IMR-90 (cell line): Measurements from ENCODE around the gene SRSF4. TPM values are rescaled to one million over a fixed set of nuclear protein-coding genes. Genes with fewer than 3 reads are reported as not detected.

Source experiments
- ATAC-seq: fragments of 200-7000 bp; cut with Tn5 transposase; 2 replicates; pipeline ENCODE4 v1.9.1; 2020; ENCODE audit warnings: low read depth, mild to moderate bottlenecking, moderate library complexity
- BruUV-seq: library from RNA; stranded (reverse); fragments of 400-500 nt; replicated peaks from 2 replicates; lab custom pipeline; 2021; lab: Mats Ljungman, UMichigan
- CTCF ChIA-PET: fragments of 300-600 bp; formaldehyde crosslinking; extraction: SDS; loops from one replicate; lab custom pipeline; 2021; ENCODE audit warnings: antibody characterized with exemption; lab: Yijun Ruan, JAX
- POLR2A ChIA-PET: fragments of 300-600 bp; sonication (Branson Sonifier 250); formaldehyde crosslinking; loops from one replicate; lab custom pipeline; 2022; ENCODE audit warnings: antibody characterized with exemption; ENCODE audit not compliant: unreplicated experiment; lab: Charles Lee
- DNase-seq: peaks from one replicate; pipeline ENCODE4 v3.0.0; 2013
- H2AFZ ChIP-seq: replicated peaks from 2 replicates; pipeline ENCODE3; 2013; ENCODE audit warnings: low read length, mild to moderate bottlenecking; ENCODE audit not compliant: poor library complexity
- H2AK5ac ChIP-seq: 2 replicates; pipeline ENCODE4 v1.6.1; 2013; ENCODE audit warnings: low read depth, low read length, inconsistent platforms
- H2AK9ac ChIP-seq: replicated peaks from 2 replicates; pipeline ENCODE3; 2013; ENCODE audit warnings: mild to moderate bottlenecking, low read depth, low read length, moderate library complexity; ENCODE audit not compliant: poor library complexity
- H2BK120ac ChIP-seq: 2 replicates; pipeline ENCODE4 v1.6.1; 2013; ENCODE audit warnings: low read depth, low read length, inconsistent platforms
- H2BK15ac ChIP-seq: 3 replicates; pipeline ENCODE4 v1.6.1; 2013; ENCODE audit warnings: low read depth, low read length, inconsistent platforms
- H2BK20ac ChIP-seq: 2 replicates; pipeline ENCODE4 v1.6.1; 2013; ENCODE audit warnings: low read depth, mild to moderate bottlenecking, inconsistent platforms, low read length, moderate library complexity
- H2BK5ac ChIP-seq: 2 replicates; pipeline ENCODE4 v1.6.1; 2013; ENCODE audit warnings: mild to moderate bottlenecking, low read depth, low read length, inconsistent platforms; ENCODE audit not compliant: poor library complexity, severe bottlenecking
- H3K14ac ChIP-seq: replicated peaks from 2 replicates; pipeline ENCODE4 v1.6.1; 2013; ENCODE audit warnings: low read depth, low read length, inconsistent platforms
- H3K18ac ChIP-seq: 2 replicates; pipeline ENCODE4 v1.6.1; 2013; ENCODE audit warnings: low read depth, low read length, control low read depth
- H3K23ac ChIP-seq: 2 replicates; pipeline ENCODE4 v1.6.1; 2013; ENCODE audit warnings: low read depth, low read length, inconsistent platforms
- H3K27ac ChIP-seq: 2 replicates; pipeline ENCODE4 v1.5.1; 2013; ENCODE audit warnings: mild to moderate bottlenecking, control low read depth, low read length; ENCODE audit not compliant: insufficient read depth
- H3K27me3 ChIP-seq: 2 replicates; pipeline ENCODE4 v1.6.1; 2013; ENCODE audit warnings: low read length; ENCODE audit not compliant: control insufficient read depth, insufficient read depth
- H3K36me3 ChIP-seq: 2 replicates; pipeline ENCODE4 v1.6.1; 2013; ENCODE audit warnings: low read length, mixed read lengths; ENCODE audit not compliant: control insufficient read depth, insufficient read depth
- H3K4ac ChIP-seq: 2 replicates; pipeline ENCODE4 v1.6.1; 2013; ENCODE audit warnings: low read depth, low read length, inconsistent platforms
- H3K4me1 ChIP-seq: 2 replicates; pipeline ENCODE4 v1.6.1; 2013; ENCODE audit warnings: low read length, mixed read lengths; ENCODE audit not compliant: control insufficient read depth, insufficient read depth
- H3K4me2 ChIP-seq: 2 replicates; pipeline ENCODE4 v1.6.1; 2013; ENCODE audit warnings: low read depth, mild to moderate bottlenecking, control low read depth, low read length, moderate library complexity
- H3K4me3 ChIP-seq: 2 replicates; pipeline ENCODE4 v1.5.1; 2013; ENCODE audit warnings: low read depth, mild to moderate bottlenecking, control low read depth, low read length, moderate library complexity; ENCODE audit not compliant: insufficient read depth
- H3K56ac ChIP-seq: 2 replicates; pipeline ENCODE4 v1.6.1; 2013; ENCODE audit warnings: low read length, inconsistent platforms; ENCODE audit not compliant: insufficient read depth; ENCODE audit errors: extremely low read depth
- H3K79me1 ChIP-seq, 2 experiments: 2 replicates each; pipeline ENCODE4 v1.6.1; 2013; ENCODE audit warnings: low read length in 2 of 2, inconsistent platforms in 1 of 2, low read depth in 1 of 2
- H3K9ac ChIP-seq: 2 replicates; pipeline ENCODE4 v1.6.1; 2013; ENCODE audit warnings: low read depth, low read length, control low read depth
- H3K9me1 ChIP-seq: 2 replicates; pipeline ENCODE4 v1.6.1; 2013; ENCODE audit warnings: low read length, inconsistent platforms; ENCODE audit not compliant: insufficient read depth
- H3K9me3 ChIP-seq: 2 replicates; pipeline ENCODE4 v1.6.1; 2013; ENCODE audit warnings: low read length; ENCODE audit not compliant: control insufficient read depth, insufficient read depth
- H4K20me1 ChIP-seq: 2 replicates; pipeline ENCODE4 v1.6.1; 2013; ENCODE audit warnings: low read length, inconsistent platforms; ENCODE audit not compliant: insufficient read depth
- H4K5ac ChIP-seq: 2 replicates; pipeline ENCODE4 v1.6.1; 2013; ENCODE audit warnings: mild to moderate bottlenecking, low read depth, low read length, control low read depth
- H4K8ac ChIP-seq, 2 experiments: 2 replicates each; pipeline ENCODE4 v1.6.1; 2013; ENCODE audit warnings: low read depth in 2 of 2, low read length in 2 of 2, control low read depth in 1 of 2, inconsistent platforms in 1 of 2
- H4K91ac ChIP-seq: 2 replicates; pipeline ENCODE4 v1.6.1; 2013; ENCODE audit warnings: low read depth, low read length, inconsistent platforms; ENCODE audit not compliant: insufficient read depth
- BHLHE40 ChIP-seq: fragments of 150-350 bp; IDR thresholded peaks from 2 replicates; pipeline ENCODE4 v1.6.1; 2016; ENCODE audit warnings: mild to moderate bottlenecking, low read depth, low read length
- CTCF ChIP-seq: conservative IDR thresholded peaks from 2 replicates; pipeline ENCODE4 v1.5.1; 2012; ENCODE audit warnings: mild to moderate bottlenecking, low read depth, low read length, improper control_type of control experiment
- MXI1 ChIP-seq: IDR thresholded peaks from 2 replicates; pipeline ENCODE4 v1.6.1; 2012; ENCODE audit warnings: low read depth, mild to moderate bottlenecking, low read length, moderate library complexity, borderline replicate concordance
- NFE2L2 ChIP-seq: fragments of 150-350 bp; IDR thresholded peaks from 2 replicates; pipeline ENCODE4 v1.6.1; 2016; ENCODE audit warnings: low read depth, mild to moderate bottlenecking, low read length
- POLR2A ChIP-seq: IDR thresholded peaks from 2 replicates; pipeline ENCODE4 v1.6.1; 2012; ENCODE audit warnings: mild to moderate bottlenecking, low read depth, low read length
- RCOR1 ChIP-seq: IDR thresholded peaks from 2 replicates; pipeline ENCODE4 v1.6.1; 2012; ENCODE audit warnings: mild to moderate bottlenecking, low read length, improper control_type of control experiment; ENCODE audit not compliant: insufficient replicate concordance
- whole genome bisulfite sequencing, 2 experiments: methylation state at CpG; one replicate each; pipeline versions ENCODE4 v1.1.5 to v1.1.7; 2013; ENCODE audit warnings: missing lambda C conversion rate in 2 of 2; ENCODE audit not compliant: insufficient read length in 1 of 2; ENCODE audit errors: extremely low coverage in 2 of 2; 5-methylcytosine and 5-hydroxymethylcytosine counted together
- dilution Hi-C: fragments of 300-500 bp; cut with HindIII; formaldehyde crosslinking; loops from one replicate; pipeline ENCODE4 v1.14.3; 2018; ENCODE audit warnings: low sequenced_read_pairs; ENCODE audit not compliant: unreplicated experiment
- in situ Hi-C: fragments of 300-500 bp; cut with MboI; formaldehyde crosslinking; loops from 3 replicates; pipeline ENCODE4 v1.14.3; 2019; ENCODE audit warnings: low sequenced_read_pairs, inconsistent platforms, mixed read lengths
- intact Hi-C: fragments of 100-400 bp; cut with micrococcal nuclease; formaldehyde crosslinking; loops from 2 replicates; pipeline ENCODE4 v1.10.0; 2022
- polyA plus RNA-seq, 3 experiments: library from polyadenylated mRNA; depleted of rRNA; stranded (reverse); fragments of >200 nt; gene quantifications; 2 replicates each; pipeline ENCODE4 v1.2.3, GENCODE V29; 2012; ENCODE audit warnings: low replicate concordance in 1 of 3
- total RNA-seq: library from RNA; depleted of rRNA; stranded (reverse); fragments of >200 nt; gene quantifications from 2 replicates; pipeline ENCODE4 v1.2.3, GENCODE V29; 2012

SRSF4 gene
- total and polyA plus RNA-seq, 2 of the 4 experiments (the other 2 are of a cell fraction): 20.8 to 48.5 TPM

GRCh38 chr1:29122682-29123052, 59.0 kb downstream of the SRSF4 start:
- Histone ChIP-seq H2BK15ac (no peak overlapping the region), H3K4ac (peak overlapping the region; percentile 87), H2AFZ (peak overlapping the region; percentile 88), H2BK20ac (no peak overlapping the region), H2AK9ac (peak overlapping the region; percentile 99), H3K9me3 (no peaks in the 10 kb centered on the region), H3K14ac (peak overlapping the region; percentile 72; the same call in 1 of the 2 replicates), H2AK5ac (peak overlapping the region; percentile 59; the same call in 1 of the 2 replicates), H2BK5ac (peak overlapping the region; percentile 61), H3K27ac (peak overlapping the region; percentile 81), H3K79me1 (peaks cover 0 to 13% of the 10 kb centered on the region in 2 experiments; a peak in 1 of 4 replicates), H4K5ac (peak overlapping the region; percentile 73), H3K56ac (peak overlapping the region; percentile 52; the same call in 1 of the 2 replicates), H4K20me1 (no peaks in the 10 kb centered on the region; the same call in 1 of the 2 replicates), H3K9ac (peak overlapping the region; percentile 67), H3K4me2 (peak overlapping the region; percentile 69), H3K23ac (peak overlapping the region; percentile 60), H4K8ac (peak overlapping the region; percentile 63 to 84; a peak in 3 of 4 replicates), H3K4me1 (peaks cover 17% of the 10 kb centered on the region), H3K9me1 (no peaks in the 10 kb centered on the region; the same call in 1 of the 2 replicates), H3K4me3 (peak overlapping the region; percentile 54), H2BK120ac (peak overlapping the region; percentile 52), H3K36me3 (no peaks in the 10 kb centered on the region), H3K27me3 (no peaks in the 10 kb centered on the region), H3K18ac (peak overlapping the region; percentile 45; the same call in 1 of the 2 replicates), H4K91ac (peak overlapping the region; percentile 74)
- CTCF ChIA-PET: no interaction called here
- dilution Hi-C loops: no loop called here
- POLR2A ChIA-PET: no interaction called here
- in situ Hi-C loops: no loop called here
- no TSS peak for BruUV-seq
- ATAC-seq (peak; percentile 40), DNase-seq (peak; percentile 67)
- intact Hi-C loops: loop anchor here (2.0 to 5.0 kb wide), 2 partner anchors 58 to 240 kb away; partner anchors contain the start of gene SRSF4
- WGBS, 2 experiments: 10% methylated on average over 23 of the region's 34 CpGs; no CpG with 5 or more reads in 1 of the 2 experiments
- TF ChIP-seq RCOR1 (no peak), POLR2A (peak; percentile 54; the same call in 1 of the 2 replicates), NFE2L2 (no peak), MXI1 (no peak), CTCF (no peak), BHLHE40 (0 out of 2 replicates have a peak, but pooled peaks have one; percentile 3)
